GM18511 (cell line): Measurements from ENCODE around the gene NSUN6.

Experiments used
- ATAC-seq: cut with Tn5 transposase; IDR thresholded peaks from one replicate; pipeline ENCODE4 v1.9.1; 2021; ENCODE audit warnings: mild to moderate bottlenecking, moderate library complexity; ENCODE audit not compliant: unreplicated experiment

The NSUN6 gene

GRCh38 chr10:18565006-18565405, 86.4 kb downstream of the NSUN6 start:
- no peak for ATAC-seq

- no peak for ATAC-seq
These were observed 88.2 kb downstream of the NSUN6 start for GRCh38 chr10:18563003-18563726.

GRCh38 chr10:18561861-18562551, 89.4 kb downstream of the NSUN6 start:
- no peak for ATAC-seq

- ATAC-seq = no peak
These were observed 93.4 kb downstream of the NSUN6 start for GRCh38 chr10:18557960-18558359.

GRCh38 chr10:18556522-18557147, 94.8 kb downstream of the NSUN6 start:
- no peak for ATAC-seq

- ATAC-seq = no peak
These were observed 96.9 kb downstream of the NSUN6 start for GRCh38 chr10:18554479-18554878.

- ATAC-seq = no peak
These were observed 99.9 kb downstream of the NSUN6 start for GRCh38 chr10:18551473-18551872.

- ATAC-seq = no peak
These were observed 102.3 kb downstream of the NSUN6 start for GRCh38 chr10:18549105-18549504.

GRCh38 chr10:18545621-18546305, 105.6 kb downstream of the NSUN6 start:
- no peak for ATAC-seq

- no peak for ATAC-seq
These were observed 108.6 kb downstream of the NSUN6 start for GRCh38 chr10:18542832-18543231.

- no peak for ATAC-seq
These were observed 111.2 kb downstream of the NSUN6 start for GRCh38 chr10:18540195-18540594.

GRCh38 chr10:18539335-18539734, 112.1 kb downstream of the NSUN6 start:
- no peak for ATAC-seq

GRCh38 chr10:18533896-18534295, 117.5 kb downstream of the NSUN6 start:
- no peak for ATAC-seq

- no peak for ATAC-seq
These were observed 118.4 kb downstream of the NSUN6 start for GRCh38 chr10:18532881-18533535.

- no peak for ATAC-seq
These were observed 123.1 kb downstream of the NSUN6 start for GRCh38 chr10:18528292-18528691.

GRCh38 chr10:18527687-18528086, 123.7 kb downstream of the NSUN6 start:
- ATAC-seq = no peak

- no peak for ATAC-seq
These were observed 127.5 kb downstream of the NSUN6 start for GRCh38 chr10:18523858-18524257.

- no peak for ATAC-seq
These were observed 128.4 kb downstream of the NSUN6 start for GRCh38 chr10:18523025-18523424.

- no peak for ATAC-seq
These were observed 134.5 kb downstream of the NSUN6 start for GRCh38 chr10:18516851-18517250.

- no peak for ATAC-seq
These were observed 136.8 kb downstream of the NSUN6 start for GRCh38 chr10:18514537-18514936.

GRCh38 chr10:18508587-18508986, 142.8 kb downstream of the NSUN6 start:
- no peak for ATAC-seq
